DMS153 (cell line): ENCODE measurements around the gene POU3F3.
A peak's percentile ranks its signal among the peaks of the same experiment; 100 is the strongest.

ENCODE experiments used
- DNase-seq: peaks from one replicate; lab custom pipeline; 2025; lab: John Stamatoyannopoulos, UW

The POU3F3 gene

GRCh38 chr2:104853534-104854497 lies at the start of gene POU3F3:
TSS of gene POU3F3 (plus strand) at chr2:104854115. CDS start at chr2:104855511, 1,396 bp downstream.
- DNase-seq = peak; percentile 98

GRCh38 chr2:104804148-104804890 lies 49.6 kb upstream of the POU3F3 start:
- DNase-seq = no peak

GRCh38 chr2:104812286-104812685 lies 41.6 kb upstream of the POU3F3 start:
- no peak for DNase-seq

GRCh38 chr2:104816143-104816542 lies 37.8 kb upstream of the POU3F3 start:
- DNase-seq = no peak

GRCh38 chr2:104818264-104818663 lies 35.7 kb upstream of the POU3F3 start:
- DNase-seq = no peak

GRCh38 chr2:104820126-104820525 lies 33.8 kb upstream of the POU3F3 start:
- no peak for DNase-seq

GRCh38 chr2:104825124-104825865 lies 28.6 kb upstream of the POU3F3 start:
- no peak for DNase-seq

- DNase-seq = no peak
Measured at GRCh38 chr2:104826016-104826415, 27.9 kb upstream of the POU3F3 start.

GRCh38 chr2:104831742-104832141 lies 22.2 kb upstream of the POU3F3 start:
- DNase-seq = no peak

- no peak for DNase-seq
Measured at GRCh38 chr2:104834431-104835153, 19.3 kb upstream of the POU3F3 start.

- no peak for DNase-seq
Measured at GRCh38 chr2:104836265-104836664, 17.6 kb upstream of the POU3F3 start.

- DNase-seq = no peak
Measured at GRCh38 chr2:104836841-104837240, 17.1 kb upstream of the POU3F3 start.

- no peak for DNase-seq
Measured at GRCh38 chr2:104840156-104840555, 13.8 kb upstream of the POU3F3 start.

GRCh38 chr2:104840893-104841585 lies 12.9 kb upstream of the POU3F3 start:
- no peak for DNase-seq

- DNase-seq = no peak
Measured at GRCh38 chr2:104841744-104842143, 12.2 kb upstream of the POU3F3 start.

GRCh38 chr2:104844807-104845551 lies 8.9 kb upstream of the POU3F3 start:
- peak; percentile 48 for DNase-seq

- DNase-seq = no peak
Measured at GRCh38 chr2:104845552-104845931, 8.4 kb upstream of the POU3F3 start.

GRCh38 chr2:104845946-104846785 lies 7.7 kb upstream of the POU3F3 start:
- no peak for DNase-seq
